Lower leg skin (tissue), 3 donors: ENCODE measurements around the gene EEF1AKMT1.

Source experiments
- CTCF ChIP-seq, 3 donors: fragments of 450-650 bp; IDR thresholded peaks; one replicate each; pipeline ENCODE4 v1.5.1; 2016; ENCODE audit warnings: antibody characterized with exemption in 3 of 3, mild to moderate bottlenecking in 3 of 3, moderate library complexity in 2 of 3
- POLR2A ChIP-seq, 2 donors: fragments of 450-650 bp; IDR thresholded peaks; one replicate each; pipeline ENCODE4 v1.6.1; 2016 to 2017; ENCODE audit warnings: antibody characterized with exemption in 2 of 2, mild to moderate bottlenecking in 1 of 2, moderate library complexity in 1 of 2

DNA sequence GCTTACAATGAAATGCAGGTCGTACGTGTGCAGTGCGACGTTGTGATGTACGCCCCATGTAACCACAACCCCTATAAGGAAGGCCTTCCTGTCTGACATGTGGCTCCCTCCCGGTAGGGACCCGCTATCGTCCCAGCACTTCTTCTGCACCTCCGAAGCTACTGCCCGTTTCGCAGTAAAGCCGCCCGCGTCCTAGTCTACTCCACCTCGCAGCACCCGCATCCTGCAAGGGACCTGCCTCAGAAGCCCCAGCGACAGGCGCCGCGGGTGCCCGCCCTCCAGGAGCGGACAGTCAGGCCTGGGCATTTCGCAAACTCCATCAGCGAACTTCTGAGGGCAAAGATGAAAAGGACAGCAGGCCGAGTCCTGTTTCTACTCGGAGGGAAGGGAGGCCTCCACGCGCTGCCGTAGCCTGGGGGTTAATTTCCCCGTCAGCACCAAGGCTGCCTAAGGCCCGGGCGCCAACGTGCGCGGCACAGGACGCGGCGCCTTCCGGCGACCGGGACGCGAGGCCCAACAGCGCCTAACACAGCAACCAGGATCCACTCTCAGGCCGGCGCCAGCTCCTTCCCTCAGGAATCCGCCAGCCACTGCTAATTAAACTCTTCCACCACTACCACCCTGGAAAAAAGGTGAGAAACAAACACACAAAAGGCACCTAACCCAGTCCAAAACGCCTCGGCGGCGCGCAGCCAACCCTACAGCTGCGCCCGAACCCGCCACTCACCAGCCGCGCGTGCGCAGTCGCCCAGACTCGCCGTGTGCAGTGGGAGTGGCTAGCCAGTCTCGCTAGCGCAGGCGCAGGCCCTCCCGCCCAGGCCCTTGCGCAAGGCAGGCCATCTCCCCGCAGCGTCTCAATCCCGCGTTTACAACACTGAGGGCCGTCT is at the start of gene EEF1AKMT1:
- TF ChIP-seq CTCF (IDR thresholded peaks at IDR 0.05) (no peak), POLR2A (IDR thresholded peaks at IDR 0.05) (peak in 1 of 2 donors; percentile 74)
